CD14-positive monocyte (primary cell): Measurements from ENCODE around the gene CCDC51. TPM values are rescaled to one million over a fixed set of nuclear protein-coding genes. Genes with fewer than 3 reads are reported as not detected.

ENCODE experiments used
- DNase-seq, 3 donors: peaks; one replicate each; pipeline ENCODE4 v3.0.0-alpha.2; 2011 to 2022
- H2AFZ ChIP-seq: 2 replicates; pipeline ENCODE4 v1.6.0; 2012; ENCODE audit warnings: mild to moderate bottlenecking, low read depth, low read length, inconsistent platforms; ENCODE audit not compliant: insufficient read depth, poor library complexity, severe bottlenecking
- H3K27ac ChIP-seq, 2 donors: 1 replicate in 1 of 2; 2 replicates in 1 of 2; pipeline ENCODE4 v1.5.1; 2012 to 2013; ENCODE audit warnings: low read length in 2 of 2, control low read depth in 1 of 2, inconsistent platforms in 1 of 2, low read depth in 1 of 2, mild to moderate bottlenecking in 1 of 2
- H3K27me3 ChIP-seq, 2 donors: one replicate each; pipeline versions ENCODE4 v1.6.0 to v1.6.1; 2011 to 2013; ENCODE audit warnings: low read length in 2 of 2; ENCODE audit not compliant: control insufficient read depth in 2 of 2, insufficient read depth in 2 of 2
- H3K36me3 ChIP-seq, 2 donors: replicated peaks in 1 of 2; 1 replicate in 1 of 2; 2 replicates in 1 of 2; pipeline versions ENCODE4 v1.5.1 to v1.6.1; 2012 to 2013; ENCODE audit warnings: low read length in 2 of 2, control low read depth in 1 of 2, inconsistent platforms in 1 of 2, mild to moderate bottlenecking in 1 of 2; ENCODE audit not compliant: insufficient read depth in 2 of 2, control insufficient read depth in 1 of 2
- H3K4me1 ChIP-seq, 2 donors: 1 replicate in 1 of 2; 2 replicates in 1 of 2; pipeline versions ENCODE4 v1.5.1 to v1.6.1; 2012 to 2013; ENCODE audit warnings: low read length in 2 of 2, control low read depth in 1 of 2, inconsistent platforms in 1 of 2, mild to moderate bottlenecking in 1 of 2, moderate library complexity in 1 of 2; ENCODE audit not compliant: insufficient read depth in 2 of 2, control insufficient read depth in 1 of 2
- H3K4me2 ChIP-seq: replicated peaks from 2 replicates; pipeline ENCODE3; 2012; ENCODE audit warnings: low read length, moderate library complexity, mild to moderate bottlenecking; ENCODE audit not compliant: poor library complexity, severe bottlenecking; ENCODE audit errors: extremely low read depth
- H3K4me3 ChIP-seq, 3 experiments: fragments of 200-600 bp in 1 of 3; sonication (generic) in 1 of 3; replicated peaks in 1 of 3; 1 replicate in 2 of 3; 2 replicates in 1 of 3; pipeline ENCODE4 v1.5.1; 2011 to 2013; ENCODE audit warnings: low read length in 3 of 3, mild to moderate bottlenecking in 3 of 3, control low read depth in 2 of 3, low read depth in 2 of 3, inconsistent platforms in 1 of 3, moderate library complexity in 1 of 3
- H3K79me2 ChIP-seq: 2 replicates; pipeline ENCODE4 v1.6.0; 2012; ENCODE audit warnings: mild to moderate bottlenecking, control low read depth, inconsistent platforms, low read length, moderate library complexity; ENCODE audit not compliant: insufficient read depth
- H3K9ac ChIP-seq: 2 replicates; pipeline ENCODE4 v1.6.0; 2017; ENCODE audit warnings: low read length, mild to moderate bottlenecking; ENCODE audit not compliant: insufficient read depth, poor library complexity, severe bottlenecking
- H3K9me3 ChIP-seq, 2 donors: replicated peaks in 1 of 2; 1 replicate in 1 of 2; 2 replicates in 1 of 2; pipeline versions ENCODE4 v1.5.1 to v1.6.1; 2012 to 2013; ENCODE audit warnings: low read length in 2 of 2, control low read depth in 1 of 2; ENCODE audit not compliant: control insufficient read depth in 1 of 2, insufficient read depth in 1 of 2
- H4K20me1 ChIP-seq: 2 replicates; pipeline ENCODE4 v1.6.0; 2012; ENCODE audit warnings: mild to moderate bottlenecking, low read length, control low read depth, moderate library complexity; ENCODE audit not compliant: insufficient read depth
- H3K27ac Mint-ChIP-seq, 7 donors: one replicate each; pipeline ENCODE4 v1.8.0; 2020; ENCODE audit warnings: mild to moderate bottlenecking in 7 of 7, mixed read lengths in 7 of 7, moderate library complexity in 6 of 7, inconsistent platforms in 2 of 7
- H3K27me3 Mint-ChIP-seq, 3 donors: one replicate each; pipeline ENCODE4 v1.8.0; 2021 to 2022; ENCODE audit warnings: low read depth in 3 of 3, mild to moderate bottlenecking in 3 of 3, mixed read lengths in 3 of 3, moderate library complexity in 3 of 3, inconsistent platforms in 1 of 3
- H3K36me3 Mint-ChIP-seq, 2 donors: one replicate each; pipeline ENCODE4 v1.8.0; 2020; ENCODE audit warnings: mixed read lengths in 2 of 2, inconsistent platforms in 1 of 2, mild to moderate bottlenecking in 1 of 2
- H3K4me1 Mint-ChIP-seq: one replicate; pipeline ENCODE4 v1.8.0; 2020; ENCODE audit warnings: mild to moderate bottlenecking, mixed read lengths
- H3K4me3 Mint-ChIP-seq, 2 donors: one replicate each; pipeline ENCODE4 v1.8.0; 2020; ENCODE audit warnings: mild to moderate bottlenecking in 2 of 2, mixed read lengths in 2 of 2, moderate library complexity in 1 of 2
- H3K9me3 Mint-ChIP-seq, 7 donors: one replicate each; pipeline ENCODE4 v1.8.0; 2020 to 2022; ENCODE audit warnings: mixed read lengths in 7 of 7, mild to moderate bottlenecking in 6 of 7, moderate library complexity in 6 of 7, inconsistent platforms in 2 of 7
- CTCF ChIP-seq: fragments of 200-600 bp; IDR thresholded peaks from one replicate; pipeline ENCODE4 v1.8.0; 2022; ENCODE audit warnings: antibody characterized with exemption, mild to moderate bottlenecking
- WGBS: methylation state at CpG from one replicate; pipeline ENCODE4 v1.1.5; 2013; ENCODE audit warnings: missing lambda C conversion rate; ENCODE audit not compliant: insufficient coverage; 5-methylcytosine and 5-hydroxymethylcytosine counted together
- intact Hi-C, 2 donors: fragments of 100-400 bp; cut with micrococcal nuclease; formaldehyde crosslinking; loops; one replicate each; pipeline versions ENCODE4 v1.15.0 to v1.15.1; 2023
- polyA plus RNA-seq, 3 donors: library from polyadenylated mRNA; depleted of rRNA in 1 of 3; unstranded in 2 of 3; stranded (reverse) in 1 of 3; fragments of 300-500 nt in 2 of 3; fragments of >200 nt in 1 of 3; fragmentation: Illumina TruSeq in 2 of 3; gene quantifications; 1 replicate in 2 of 3; 2 replicates in 1 of 3; pipeline ENCODE4 v1.2.3, GENCODE V29; 2012 to 2021

CCDC51 gene
- polyA plus RNA-seq, 3 donors: 3.6 to 5.9 (median 5.4) TPM

DNA sequence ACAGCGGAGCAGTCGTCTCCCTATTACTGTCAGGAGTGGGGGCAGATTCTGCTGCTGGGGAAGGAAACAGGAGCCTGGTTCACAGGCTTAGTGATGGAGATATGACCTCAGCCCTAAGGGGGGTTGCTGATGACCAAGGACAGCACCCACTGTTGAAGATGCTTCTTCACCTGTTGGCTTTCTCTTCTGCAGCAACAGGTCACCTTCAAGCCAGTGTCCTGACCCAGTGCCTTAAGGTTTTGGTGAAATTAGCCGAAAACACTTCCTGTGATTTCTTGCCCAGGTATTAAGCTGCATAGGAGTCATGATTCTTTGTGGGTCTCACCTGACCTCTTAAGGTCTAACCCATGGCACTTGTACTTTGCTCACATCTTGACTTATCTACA is 20.6 kb upstream of the CCDC51 start:
- Mint-ChIP-seq H3K4me1 (peaks cover 5% of the 10 kb centered on the region), H3K27me3 (peaks cover 0 to 2% (median 0%) of the 10 kb centered on the region in 3 donors), H3K27ac (no peak overlapping the region), H3K9me3 (no peaks in the 10 kb centered on the region), H3K4me3 (no peak overlapping the region), H3K36me3 (peaks cover 31 to 62% of the 10 kb centered on the region in 2 donors)
- H3K36me3 ChIP-seq: peaks cover 43 to 58% of the 10 kb centered on the region in 2 donors
- H3K4me3 ChIP-seq: no peak overlapping the region
- H3K9me3 ChIP-seq: no peaks in the 10 kb centered on the region
- no peak overlapping the region for H3K4me2 ChIP-seq
- H3K27ac ChIP-seq: no peak overlapping the region
- H3K27me3 ChIP-seq: no peaks in the 10 kb centered on the region
- 100% methylated on average over 2 of the region's 3 CpGs for WGBS
- H3K79me2 ChIP-seq: no peaks in the 10 kb centered on the region
- H3K4me1 ChIP-seq: peaks cover 7% of the 10 kb centered on the region in 2 donors
- no peak for TF ChIP-seq CTCF
- DNase-seq: no peak
- H2AFZ ChIP-seq: no peak overlapping the region
- H3K9ac ChIP-seq: no peak overlapping the region
- intact Hi-C loops: loop anchor here (10.0 kb wide), 2 partner anchors 174 to 224 kb away; partner anchors contain the start of genes SLC26A6 (in 2 of the 2) and NCKIPSD (in 1 of the 2)
- no peaks in the 10 kb centered on the region for H4K20me1 ChIP-seq

- DNase-seq: no peak
- no peak for TF ChIP-seq CTCF
- H3K27ac Mint-ChIP-seq: no peak overlapping the region
- peaks cover 36 to 67% of the 10 kb centered on the region in 2 donors for H3K36me3 Mint-ChIP-seq
- no peaks in the 10 kb centered on the region for H3K4me1 Mint-ChIP-seq
- Histone ChIP-seq H2AFZ (no peak overlapping the region), H3K36me3 (peaks cover 43 to 64% of the 10 kb centered on the region in 2 donors), H3K9me3 (no peaks in the 10 kb centered on the region), H3K4me2 (no peak overlapping the region), H3K4me3 (no peak overlapping the region), H4K20me1 (no peaks in the 10 kb centered on the region), H3K27me3 (no peaks in the 10 kb centered on the region), H3K4me1 (peaks cover 2% of the 10 kb centered on the region in 2 donors), H3K27ac (no peak overlapping the region), H3K79me2 (no peaks in the 10 kb centered on the region), H3K9ac (no peak overlapping the region)
- WGBS: 97% methylated on average over 7 of the region's 7 CpGs
- peaks cover 0 to 2% (median 0%) of the 10 kb centered on the region in 3 donors for H3K27me3 Mint-ChIP-seq
- H3K4me3 Mint-ChIP-seq: no peak overlapping the region
- H3K9me3 Mint-ChIP-seq: no peaks in the 10 kb centered on the region
- intact Hi-C loops: loop anchor here (10.0 kb wide), 2 partner anchors 175 to 225 kb away; partner anchors contain the start of genes SLC26A6 (in 2 of the 2) and NCKIPSD (in 1 of the 2)
Measured at GRCh38 chr3:48459773-48460516, 20.0 kb upstream of the CCDC51 start.
